NCI-H748 (cell line): ENCODE results near the gene EIPR1.

Source experiments
- DNase-seq: peaks from one replicate; lab custom pipeline; 2025; ENCODE audit not compliant: unreplicated experiment; lab: John Stamatoyannopoulos, UW

EIPR1 gene

DNA sequence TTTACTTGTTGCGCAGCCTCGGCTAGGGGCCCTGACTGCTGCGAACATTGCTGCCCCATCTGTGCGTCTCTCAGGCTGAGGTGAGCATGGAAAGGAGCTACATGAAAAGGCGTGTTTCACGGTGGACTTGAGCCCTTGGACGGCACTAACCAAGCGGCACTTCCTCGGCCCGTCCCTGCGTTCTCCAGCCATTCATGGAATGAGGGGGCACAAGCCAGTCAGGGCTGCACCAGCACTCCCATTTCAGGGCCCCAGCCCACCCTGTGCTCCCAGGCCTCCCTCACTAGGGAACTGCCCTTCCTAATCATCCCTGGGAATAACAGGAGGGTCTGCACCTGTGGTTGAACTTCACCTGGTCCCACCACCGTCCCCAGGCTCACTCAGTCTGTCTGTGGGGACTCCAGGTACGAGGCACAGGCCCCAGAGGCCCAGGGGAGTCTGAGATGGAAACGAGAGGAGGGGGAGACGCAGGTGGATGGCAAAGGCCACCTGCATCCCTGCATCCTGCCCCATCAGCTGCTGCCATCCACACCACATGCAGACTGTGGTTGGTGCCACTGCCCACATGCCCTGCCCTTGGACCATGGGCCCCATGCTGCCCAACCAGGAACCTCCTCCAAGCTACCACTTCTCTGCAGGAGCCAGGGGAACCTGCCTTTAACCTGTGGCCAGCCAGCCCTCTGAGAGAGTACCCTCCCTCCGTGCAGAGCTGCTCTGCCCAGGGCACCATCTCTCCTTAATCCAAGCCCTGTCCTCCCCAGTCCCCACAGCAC, 99.7 kb downstream of the EIPR1 start:
- no peak for DNase-seq

DNA sequence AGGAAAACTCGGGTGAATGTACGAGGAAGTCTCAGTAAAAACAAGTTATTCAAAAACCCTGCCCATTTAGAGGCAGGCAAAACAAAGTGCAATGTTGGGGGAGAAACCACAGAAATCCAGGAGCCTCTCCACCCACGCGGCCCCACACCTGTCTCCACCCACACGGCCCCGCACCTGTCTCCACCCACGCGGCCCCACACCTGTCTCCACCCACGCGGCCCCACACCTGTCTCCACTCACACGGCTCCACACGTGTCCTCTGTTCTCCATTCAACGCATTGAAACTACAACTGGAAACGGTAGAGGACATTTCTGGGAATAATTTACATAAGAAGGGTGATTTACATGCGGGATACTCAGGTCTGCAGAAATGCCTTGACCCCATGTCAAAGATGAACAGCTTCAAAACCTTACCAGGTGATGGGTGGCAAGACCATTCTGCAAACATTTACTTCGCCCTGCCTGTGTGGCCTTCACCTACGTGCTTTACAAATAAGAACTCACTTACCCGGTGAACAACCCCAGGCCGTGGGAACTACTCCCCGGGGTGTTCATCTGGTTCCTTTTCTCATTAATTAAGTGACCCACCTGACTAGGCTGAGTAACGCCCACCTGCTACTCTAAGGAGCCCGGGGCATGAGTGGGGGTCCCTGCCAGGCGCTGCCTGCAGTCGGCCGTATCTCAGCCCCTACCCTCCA, 100.4 kb downstream of the EIPR1 start:
- DNase-seq = peak; percentile 44

DNA sequence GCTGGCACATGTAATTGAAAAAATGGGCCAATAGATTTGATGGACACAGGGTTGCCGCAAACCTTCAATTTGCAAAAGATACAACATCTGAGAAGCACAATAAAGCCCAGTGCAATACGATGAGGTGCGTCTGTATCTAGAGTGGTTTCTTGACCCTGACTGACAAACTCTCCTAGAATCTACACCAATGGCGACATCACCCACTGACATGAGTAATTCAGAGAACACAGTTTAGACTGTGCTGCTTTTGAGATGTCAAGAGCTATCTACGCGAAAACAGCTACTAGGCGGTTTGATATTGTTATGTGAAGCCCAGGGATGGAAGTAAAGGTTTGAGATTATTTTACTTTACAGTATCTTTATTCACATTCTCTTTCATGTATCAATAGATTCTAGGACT, 104.9 kb downstream of the EIPR1 start:
- no peak for DNase-seq

DNA sequence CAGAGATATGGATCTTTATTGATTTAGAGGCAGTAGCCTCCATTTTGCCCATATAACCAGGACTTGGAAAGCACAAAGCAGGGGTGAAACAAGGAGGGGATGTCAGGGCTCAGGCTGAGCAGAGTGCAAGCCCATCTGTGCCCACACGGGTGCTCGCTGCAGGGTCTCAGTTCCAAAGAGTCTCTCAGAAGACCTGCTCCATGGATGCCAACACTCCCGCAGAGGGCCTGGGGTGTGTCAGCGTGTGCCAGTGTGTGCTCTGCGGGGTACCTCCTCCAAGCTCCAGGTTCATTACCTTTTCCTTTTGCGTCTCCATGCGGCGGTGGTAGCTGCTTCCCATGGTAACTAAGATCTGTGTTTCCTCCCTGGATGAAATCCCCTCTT, 107.5 kb downstream of the EIPR1 start:
- DNase-seq = no peak

DNA sequence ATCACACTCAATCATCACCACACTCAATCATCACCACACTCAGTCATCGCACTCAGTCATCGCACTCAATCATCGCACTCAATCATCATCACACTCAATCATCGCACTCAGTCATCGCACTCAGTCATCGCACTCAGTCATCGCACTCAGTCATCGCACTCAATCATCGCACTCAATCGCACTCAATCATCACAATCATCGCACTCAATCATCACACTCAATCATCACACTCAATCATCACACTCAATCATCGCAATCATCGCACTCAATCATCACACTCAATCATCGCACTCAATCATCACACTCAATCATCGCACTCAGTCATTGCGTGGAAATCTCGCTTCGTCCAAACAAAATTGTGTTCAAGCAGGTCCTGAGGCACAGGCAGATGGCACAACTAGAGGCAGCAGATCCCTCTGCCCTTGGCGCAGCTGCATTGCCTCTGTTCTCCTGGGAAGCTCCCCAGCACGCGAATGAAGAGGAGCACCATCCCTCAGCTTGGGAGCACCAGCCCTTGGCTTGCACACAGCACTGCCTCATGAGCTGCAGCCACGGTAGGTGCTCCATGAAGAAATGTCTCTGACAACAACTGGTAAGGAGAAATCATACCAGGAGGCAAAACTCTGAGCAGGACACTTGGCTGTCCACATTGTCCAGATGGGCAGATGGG, 108.1 kb downstream of the EIPR1 start:
- DNase-seq = no peak

GRCh38 chr2:3268705-3269029, 109.0 kb downstream of the EIPR1 start:
- no peak for DNase-seq

DNA sequence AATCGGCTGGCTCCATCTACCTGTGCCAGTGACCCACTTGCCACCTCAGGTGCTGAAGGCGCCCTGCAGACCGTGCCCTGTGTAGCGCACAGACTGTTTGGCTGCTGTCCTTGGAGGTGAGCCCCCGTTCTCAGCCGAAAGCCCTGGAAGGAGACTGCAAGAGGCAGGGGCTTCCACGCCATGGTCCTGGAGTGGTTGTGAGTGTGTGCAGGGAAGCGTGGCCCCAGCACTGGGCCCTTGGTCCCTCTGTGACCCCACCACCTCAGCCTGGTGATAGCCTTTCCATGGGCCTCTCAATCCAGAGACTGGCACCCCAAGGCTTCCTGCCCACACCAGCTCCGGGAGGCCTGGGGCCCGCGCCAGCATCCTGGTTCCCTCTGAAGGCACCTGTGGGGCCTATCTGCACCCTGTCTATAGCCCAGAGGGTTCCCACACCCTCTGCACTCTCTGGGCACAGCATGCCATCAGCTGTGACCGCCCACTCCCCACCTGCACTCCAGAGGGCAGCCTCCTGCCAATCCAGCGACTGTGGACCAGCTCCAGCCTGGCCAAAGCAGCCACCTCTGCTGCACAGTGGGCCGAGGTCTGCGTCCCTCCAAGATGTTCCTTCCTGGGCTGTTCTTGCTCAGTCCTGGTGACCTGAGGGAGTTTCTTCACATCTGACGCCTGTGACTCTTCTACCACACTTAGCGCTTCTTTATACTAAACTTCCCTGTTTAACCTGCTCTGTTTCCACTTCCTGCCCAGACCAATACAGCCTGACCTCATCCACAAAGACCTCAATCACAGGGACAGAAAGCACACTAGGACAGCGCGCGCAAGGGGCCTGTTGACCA, 109.5 kb downstream of the EIPR1 start:
- no peak for DNase-seq

DNA sequence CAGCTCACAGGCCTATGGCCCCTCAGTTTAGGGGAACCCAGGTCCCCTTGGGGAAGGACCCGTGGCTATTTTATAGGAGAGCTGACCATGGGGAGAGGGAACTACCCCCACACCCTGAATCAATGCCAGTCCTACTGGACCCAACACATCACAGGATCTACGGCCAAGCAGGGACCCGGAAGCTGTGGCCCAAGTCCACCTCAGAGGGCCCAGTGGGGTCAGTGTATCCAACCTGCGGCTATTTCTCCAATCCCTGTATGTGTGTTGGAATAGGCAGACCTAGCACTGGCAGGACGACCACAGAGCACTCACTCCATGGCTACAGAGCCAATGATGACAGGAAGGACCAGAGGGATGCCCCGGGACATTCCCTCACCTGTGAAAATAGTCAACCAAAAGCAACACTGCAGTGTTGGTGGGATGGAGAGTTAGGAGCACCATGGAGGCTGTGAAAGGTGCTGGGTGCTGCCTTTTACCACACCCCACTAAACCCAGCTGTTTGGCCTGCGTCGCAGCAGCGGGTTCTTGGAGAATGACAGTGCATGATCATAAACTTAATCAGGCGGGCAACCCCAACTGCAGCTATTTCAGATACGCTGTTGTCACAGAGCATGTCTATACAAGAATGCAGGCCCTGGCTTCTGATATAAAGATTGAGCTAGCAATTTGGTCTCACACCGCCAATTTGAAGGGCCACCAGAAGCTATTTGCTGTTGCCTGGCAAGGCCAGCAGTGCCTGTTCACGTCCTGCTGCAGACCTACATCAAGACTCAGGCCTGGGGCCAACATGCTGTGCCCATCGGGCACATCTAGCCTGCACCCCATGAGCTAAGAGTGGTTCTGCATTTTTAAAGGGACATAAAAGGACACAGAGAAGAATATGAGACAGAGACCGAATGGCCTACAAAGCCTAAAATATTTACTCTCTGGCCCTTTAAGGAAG, 110.4 kb downstream of the EIPR1 start:
- no peak for DNase-seq

- DNase-seq = no peak
These were observed 111.4 kb downstream of the EIPR1 start for GRCh38 chr2:3265981-3266924.

DNA sequence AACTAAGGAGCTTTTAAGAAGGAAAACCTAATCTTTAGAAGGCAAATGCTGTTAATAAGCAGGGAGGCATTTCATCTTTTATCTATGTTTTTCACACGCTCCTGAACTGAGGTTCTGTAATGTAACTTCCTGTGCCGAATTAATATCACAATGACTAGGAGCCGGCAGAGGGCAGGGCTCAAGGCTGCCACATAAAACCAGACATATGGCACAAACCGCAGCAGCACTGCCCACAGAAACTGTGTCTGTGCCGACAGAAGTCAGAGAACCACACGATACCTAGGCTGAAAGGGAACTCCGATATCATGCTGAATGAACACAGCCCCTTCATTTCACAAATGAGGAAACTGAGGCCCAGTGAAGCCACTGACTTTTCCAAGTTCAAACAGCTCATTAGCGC, 112.1 kb downstream of the EIPR1 start:
- DNase-seq = no peak

DNA sequence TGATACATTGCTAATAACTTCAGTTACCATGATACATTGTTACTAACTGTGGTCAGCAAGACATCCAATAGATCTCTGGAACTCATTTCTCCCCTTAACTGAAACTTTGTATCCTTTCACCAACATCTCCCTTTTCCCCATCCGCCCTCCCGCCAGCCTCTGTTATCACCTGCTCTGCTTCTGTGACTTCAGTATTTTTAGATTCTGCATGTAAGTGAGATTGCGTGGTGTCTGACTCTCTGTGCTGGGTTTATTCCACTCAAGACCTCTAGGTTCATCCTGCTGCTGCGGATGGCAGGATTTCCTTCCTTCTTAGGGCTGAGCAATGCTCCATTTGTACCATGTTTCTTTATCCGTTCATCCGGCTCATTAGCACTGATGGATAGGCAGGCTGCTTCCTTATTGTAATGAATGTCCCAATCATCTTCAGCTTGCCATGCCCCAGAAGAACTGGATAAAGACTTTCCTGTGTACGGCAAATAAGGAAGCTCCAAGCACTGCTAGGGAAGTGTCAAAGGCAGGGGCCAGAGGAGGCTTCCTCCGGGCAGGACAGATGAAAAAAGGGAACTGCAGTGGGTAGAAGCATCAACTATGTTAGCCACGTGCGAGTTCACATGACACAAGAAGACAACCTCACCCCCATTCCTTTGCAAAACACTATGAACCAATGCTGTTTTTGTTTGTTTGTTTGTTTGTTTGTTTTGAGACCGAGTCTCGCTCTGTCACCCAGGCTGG, 113.4 kb downstream of the EIPR1 start:
- DNase-seq = no peak

- no peak for DNase-seq
These were observed 114.1 kb downstream of the EIPR1 start for GRCh38 chr2:3263487-3263886.

DNA sequence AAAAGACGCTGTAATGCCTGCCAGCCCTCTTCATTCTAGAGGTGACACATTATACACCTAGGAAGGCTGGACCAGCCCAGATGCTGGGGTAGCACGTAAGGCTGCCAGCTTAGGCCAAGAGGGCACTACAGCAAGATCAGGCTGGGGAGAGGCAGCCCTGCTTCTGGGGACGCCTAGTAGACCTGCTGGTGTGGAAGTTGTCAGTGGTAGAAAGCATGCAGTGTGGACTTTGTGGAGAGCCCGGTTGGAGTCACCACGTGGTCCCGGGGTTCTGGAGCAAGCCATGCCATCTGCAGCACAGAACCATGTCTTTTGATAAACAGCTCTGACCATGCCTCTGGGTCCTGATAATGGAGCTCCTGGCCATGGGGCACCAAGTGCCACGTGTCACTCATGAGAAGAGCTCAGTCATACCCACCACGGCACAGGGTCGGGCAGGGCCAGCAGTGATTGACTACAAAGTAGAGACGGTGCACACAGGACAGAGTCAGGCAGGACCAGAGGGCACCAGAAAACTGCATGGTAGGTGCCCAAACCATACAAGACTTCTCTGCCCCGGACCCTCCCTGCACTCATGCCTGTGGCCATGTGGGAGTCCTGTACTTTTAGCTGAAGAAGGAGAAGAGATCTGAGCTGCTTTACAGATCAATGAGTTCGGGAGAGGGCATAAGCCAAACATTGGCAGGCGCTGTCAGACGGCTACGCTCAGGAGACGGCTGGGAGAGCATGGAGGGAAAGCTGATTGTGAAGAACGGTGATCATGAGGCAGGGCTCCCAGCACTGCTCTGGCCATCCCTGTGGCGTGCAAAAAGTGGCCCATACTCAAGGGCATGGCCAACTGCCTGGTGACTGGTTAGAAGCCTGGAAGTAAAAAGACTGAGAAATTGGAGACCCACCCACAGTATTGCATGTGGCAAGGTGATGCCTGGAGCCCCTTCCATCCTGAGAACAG, 114.9 kb downstream of the EIPR1 start:
- DNase-seq = no peak

DNA sequence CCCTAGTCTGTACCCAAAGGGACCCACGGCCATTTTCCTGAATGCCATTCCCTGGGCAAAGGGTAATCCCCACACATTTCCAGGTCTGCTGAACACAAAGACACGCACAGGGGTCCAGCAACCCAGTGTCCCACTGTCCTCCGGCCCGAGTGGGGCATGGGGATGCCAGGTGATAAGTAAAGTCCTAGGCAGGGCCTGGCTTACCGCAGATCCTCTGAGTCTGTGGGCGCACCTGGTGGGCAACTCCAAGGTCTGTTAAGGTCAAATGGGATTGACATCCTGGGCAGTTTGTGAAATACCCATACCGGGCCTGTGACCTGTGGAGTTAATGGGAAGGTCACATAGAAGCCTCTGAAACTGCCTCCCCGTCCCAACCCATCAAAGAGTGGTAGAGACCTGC, 116.1 kb downstream of the EIPR1 start:
- DNase-seq = no peak

- DNase-seq = no peak
These were observed 116.7 kb downstream of the EIPR1 start for GRCh38 chr2:3260959-3261358.

DNA sequence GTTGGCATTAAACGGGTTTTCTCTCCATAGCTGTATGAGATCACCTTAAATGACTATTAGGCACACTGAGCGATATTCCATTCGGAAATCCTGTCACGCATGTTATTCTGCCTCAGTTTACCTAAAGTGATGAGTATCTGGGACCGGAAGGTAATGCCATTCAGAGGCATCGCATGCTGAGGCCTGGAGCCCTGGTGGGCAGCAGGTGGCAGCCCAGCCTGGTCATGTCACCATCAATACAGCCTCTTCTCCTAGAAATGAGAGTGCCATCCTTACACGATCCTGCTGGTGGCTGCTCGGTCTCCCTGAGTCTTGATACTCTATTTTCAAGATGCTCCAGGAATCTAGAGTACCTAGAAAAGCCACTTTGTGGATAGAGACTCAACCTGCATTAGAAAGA, 119.8 kb downstream of the EIPR1 start:
- no peak for DNase-seq

- no peak for DNase-seq
These were observed 120.5 kb downstream of the EIPR1 start for GRCh38 chr2:3257166-3257565.
